Measurements from ENCODE around the gene LRBA. TPM values are rescaled to one million over a fixed set of nuclear protein-coding genes. Genes with fewer than 3 reads are reported as not detected.

Gene LRBA
- total and polyA plus RNA-seq, 9 of the 15 experiments (the other 6 are each of a cell fraction or from before 2014, with no cell fraction given): 24.2 to 88.7 (median 59.7) TPM

DNA sequence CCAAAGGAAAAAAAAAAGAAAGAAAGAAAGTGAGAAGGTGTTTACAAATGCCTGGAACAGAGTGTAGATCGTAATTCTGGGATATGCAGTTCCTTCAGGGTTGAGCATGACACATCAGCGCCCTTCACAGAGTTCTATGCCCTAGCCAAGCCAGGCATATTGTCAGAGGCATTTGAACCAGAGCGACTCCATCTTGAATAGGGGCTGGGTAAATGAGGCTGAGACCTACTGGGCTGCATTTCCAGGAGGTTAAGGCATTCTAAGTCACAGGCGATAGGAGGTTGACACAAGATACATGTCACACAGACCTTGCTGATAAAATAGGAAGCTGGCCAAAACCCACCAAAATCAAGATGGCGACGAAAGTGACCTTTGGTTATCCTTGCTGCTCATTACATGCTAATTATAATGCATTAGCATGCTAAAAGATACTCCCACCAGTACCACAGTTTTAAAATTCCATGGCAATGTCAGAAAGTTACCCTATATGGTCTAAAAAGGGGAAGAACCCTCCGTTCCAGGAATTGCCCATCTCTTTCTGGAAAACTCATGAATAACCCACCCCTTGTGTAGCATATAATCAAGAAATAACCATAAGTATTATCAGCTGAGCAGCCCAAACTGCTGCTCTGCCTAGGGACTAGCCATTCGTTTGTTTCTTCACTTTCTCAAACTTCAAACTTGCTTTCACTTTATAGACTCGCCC lies 23.5 kb upstream of the LRBA start (continued):
- peak; percentile 99 for TF ChIP-seq ZNF175 (CRISPR knock-in tag; IDR thresholded peaks at IDR 0.05; ENCODE audit: low read depth)
- TF ChIP-seq, protein P1, sequence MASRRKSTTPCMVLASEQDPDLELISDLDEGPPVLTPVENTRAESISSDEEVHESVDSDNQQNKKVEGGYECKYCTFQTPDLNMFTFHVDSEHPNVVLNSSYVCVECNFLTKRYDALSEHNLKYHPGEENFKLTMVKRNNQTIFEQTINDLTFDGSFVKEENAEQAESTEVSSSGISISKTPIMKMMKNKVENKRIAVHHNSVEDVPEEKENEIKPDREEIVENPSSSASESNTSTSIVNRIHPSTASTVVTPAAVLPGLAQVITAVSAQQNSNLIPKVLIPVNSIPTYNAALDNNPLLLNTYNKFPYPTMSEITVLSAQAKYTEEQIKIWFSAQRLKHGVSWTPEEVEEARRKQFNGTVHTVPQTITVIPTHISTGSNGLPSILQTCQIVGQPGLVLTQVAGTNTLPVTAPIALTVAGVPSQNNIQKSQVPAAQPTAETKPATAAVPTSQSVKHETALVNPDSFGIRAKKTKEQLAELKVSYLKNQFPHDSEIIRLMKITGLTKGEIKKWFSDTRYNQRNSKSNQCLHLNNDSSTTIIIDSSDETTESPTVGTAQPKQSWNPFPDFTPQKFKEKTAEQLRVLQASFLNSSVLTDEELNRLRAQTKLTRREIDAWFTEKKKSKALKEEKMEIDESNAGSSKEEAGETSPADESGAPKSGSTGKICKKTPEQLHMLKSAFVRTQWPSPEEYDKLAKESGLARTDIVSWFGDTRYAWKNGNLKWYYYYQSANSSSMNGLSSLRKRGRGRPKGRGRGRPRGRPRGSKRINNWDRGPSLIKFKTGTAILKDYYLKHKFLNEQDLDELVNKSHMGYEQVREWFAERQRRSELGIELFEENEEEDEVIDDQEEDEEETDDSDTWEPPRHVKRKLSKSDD (conservative IDR thresholded peaks at IDR 0.05; ENCODE audit: low read length): no peak
- no peak for TF ChIP-seq EZH2 (IDR thresholded peaks at IDR 0.05; ENCODE audit: borderline replicate concordance, low read depth, low read length)
- TF ChIP-seq ZNF311 (CRISPR knock-in tag; IDR thresholded peaks at IDR 0.05): peak; percentile 85
- no peak for TF ChIP-seq PHB (CRISPR knock-in tag; IDR thresholded peaks at IDR 0.05)
- no peak for TF ChIP-seq C11orf30 (IDR thresholded peaks at IDR 0.05; ENCODE audit: low read depth)
- no peak for TF ChIP-seq ZNF384 (IDR thresholded peaks at IDR 0.05; ENCODE audit: low read depth, low read length)
- peak; percentile 84 for TF ChIP-seq ZNF699 (CRISPR knock-in tag; IDR thresholded peaks at IDR 0.05; ENCODE audit: insufficient replicate concordance)
- no peak for TF ChIP-seq MBD2 (IDR thresholded peaks at IDR 0.05; ENCODE audit: borderline replicate concordance, low read depth)
- no peak for TF ChIP-seq CREBBP (IDR thresholded peaks at IDR 0.05; ENCODE audit: low read depth, low read length)
- TF ChIP-seq, protein P2, sequence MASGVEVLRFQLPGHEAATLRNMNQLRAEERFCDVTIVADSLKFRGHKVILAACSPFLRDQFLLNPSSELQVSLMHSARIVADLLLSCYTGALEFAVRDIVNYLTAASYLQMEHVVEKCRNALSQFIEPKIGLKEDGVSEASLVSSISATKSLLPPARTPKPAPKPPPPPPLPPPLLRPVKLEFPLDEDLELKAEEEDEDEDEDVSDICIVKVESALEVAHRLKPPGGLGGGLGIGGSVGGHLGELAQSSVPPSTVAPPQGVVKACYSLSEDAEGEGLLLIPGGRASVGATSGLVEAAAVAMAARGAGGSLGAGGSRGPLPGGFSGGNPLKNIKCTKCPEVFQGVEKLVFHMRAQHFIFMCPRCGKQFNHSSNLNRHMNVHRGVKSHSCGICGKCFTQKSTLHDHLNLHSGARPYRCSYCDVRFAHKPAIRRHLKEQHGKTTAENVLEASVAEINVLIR (CRISPR knock-in tag; IDR thresholded peaks at IDR 0.05): peak; percentile 69
- TF ChIP-seq, protein P3, sequence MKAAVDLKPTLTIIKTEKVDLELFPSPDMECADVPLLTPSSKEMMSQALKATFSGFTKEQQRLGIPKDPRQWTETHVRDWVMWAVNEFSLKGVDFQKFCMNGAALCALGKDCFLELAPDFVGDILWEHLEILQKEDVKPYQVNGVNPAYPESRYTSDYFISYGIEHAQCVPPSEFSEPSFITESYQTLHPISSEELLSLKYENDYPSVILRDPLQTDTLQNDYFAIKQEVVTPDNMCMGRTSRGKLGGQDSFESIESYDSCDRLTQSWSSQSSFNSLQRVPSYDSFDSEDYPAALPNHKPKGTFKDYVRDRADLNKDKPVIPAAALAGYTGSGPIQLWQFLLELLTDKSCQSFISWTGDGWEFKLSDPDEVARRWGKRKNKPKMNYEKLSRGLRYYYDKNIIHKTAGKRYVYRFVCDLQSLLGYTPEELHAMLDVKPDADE (conservative IDR thresholded peaks at IDR 0.05; ENCODE audit: control insufficient read depth, low read depth, low read length): no peak

Measured in K562 (cell line).